ENCODE measurements around the gene LHFPL6. TPM values are rescaled to one million over a fixed set of nuclear protein-coding genes. Genes with fewer than 3 reads are reported as not detected.

Gene LHFPL6
- total RNA-seq, 1 donor from 2014 or later = 174 TPM

DNA sequence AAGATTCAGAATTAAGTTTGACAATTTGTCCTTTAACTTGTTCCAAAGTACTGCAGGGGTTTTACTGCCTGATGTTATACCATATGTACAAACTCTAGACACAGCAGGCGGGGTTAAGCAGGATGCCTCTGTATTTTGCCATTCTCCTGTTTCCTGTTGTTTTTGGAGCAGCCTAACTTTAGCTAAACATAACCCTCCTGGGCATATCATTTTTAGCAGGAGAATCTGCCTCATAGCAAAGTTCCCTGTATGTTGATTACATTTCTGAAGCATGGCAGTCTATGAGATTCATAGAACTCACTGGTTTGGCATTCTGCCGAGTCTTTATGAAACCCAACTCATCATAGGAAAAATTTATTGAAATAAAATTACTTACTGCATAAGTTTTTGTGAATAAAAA lies 5.2 kb downstream of the LHFPL6 start:
- H3K4me3 Mint-ChIP-seq (ENCODE audit: unreplicated experiment) = peak overlapping the region; percentile 62
- no peaks in the 10 kb centered on the region for H3K9me3 Mint-ChIP-seq (ENCODE audit: unreplicated experiment)
- peak overlapping the region; percentile 70 for H3K27ac Mint-ChIP-seq (ENCODE audit: unreplicated experiment)
- H3K27me3 Mint-ChIP-seq (ENCODE audit: unreplicated experiment) = no peaks in the 10 kb centered on the region
- TF ChIP-seq, protein P1, sequence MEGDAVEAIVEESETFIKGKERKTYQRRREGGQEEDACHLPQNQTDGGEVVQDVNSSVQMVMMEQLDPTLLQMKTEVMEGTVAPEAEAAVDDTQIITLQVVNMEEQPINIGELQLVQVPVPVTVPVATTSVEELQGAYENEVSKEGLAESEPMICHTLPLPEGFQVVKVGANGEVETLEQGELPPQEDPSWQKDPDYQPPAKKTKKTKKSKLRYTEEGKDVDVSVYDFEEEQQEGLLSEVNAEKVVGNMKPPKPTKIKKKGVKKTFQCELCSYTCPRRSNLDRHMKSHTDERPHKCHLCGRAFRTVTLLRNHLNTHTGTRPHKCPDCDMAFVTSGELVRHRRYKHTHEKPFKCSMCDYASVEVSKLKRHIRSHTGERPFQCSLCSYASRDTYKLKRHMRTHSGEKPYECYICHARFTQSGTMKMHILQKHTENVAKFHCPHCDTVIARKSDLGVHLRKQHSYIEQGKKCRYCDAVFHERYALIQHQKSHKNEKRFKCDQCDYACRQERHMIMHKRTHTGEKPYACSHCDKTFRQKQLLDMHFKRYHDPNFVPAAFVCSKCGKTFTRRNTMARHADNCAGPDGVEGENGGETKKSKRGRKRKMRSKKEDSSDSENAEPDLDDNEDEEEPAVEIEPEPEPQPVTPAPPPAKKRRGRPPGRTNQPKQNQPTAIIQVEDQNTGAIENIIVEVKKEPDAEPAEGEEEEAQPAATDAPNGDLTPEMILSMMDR (IDR thresholded peaks at IDR 0.05) = no peak
- H3K36me3 Mint-ChIP-seq (ENCODE audit: unreplicated experiment) = peaks cover 24% of the 10 kb centered on the region
- DNase-seq (ENCODE audit: extremely low spot score, unreplicated experiment) = no peak
- H3K4me1 Mint-ChIP-seq (ENCODE audit: unreplicated experiment) = peaks cover 69% of the 10 kb centered on the region

DNA sequence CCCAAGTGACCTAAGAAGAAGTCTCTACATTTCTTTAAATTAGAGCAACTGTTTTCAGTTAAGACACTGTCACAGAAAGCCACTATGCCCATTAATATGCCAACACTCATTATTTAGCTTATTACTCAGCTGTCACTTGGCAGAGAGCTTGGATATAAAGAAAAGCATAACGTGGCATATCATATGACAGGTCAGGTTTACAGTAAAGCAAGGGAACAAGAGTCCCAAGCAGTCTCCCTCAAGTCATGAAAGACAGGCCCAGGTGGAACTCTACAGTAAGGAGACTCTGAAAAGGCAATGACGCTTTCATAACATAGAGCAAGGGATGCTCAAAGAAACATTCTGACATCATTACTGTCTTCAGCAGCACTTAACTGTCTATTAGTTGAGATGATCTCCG lies 6.3 kb downstream of the LHFPL6 start:
- H3K27me3 Mint-ChIP-seq (ENCODE audit: unreplicated experiment) = no peaks in the 10 kb centered on the region
- peaks cover 66% of the 10 kb centered on the region for H3K4me1 Mint-ChIP-seq (ENCODE audit: unreplicated experiment)
- peak overlapping the region; percentile 62 for H3K4me3 Mint-ChIP-seq (ENCODE audit: unreplicated experiment)
- H3K36me3 Mint-ChIP-seq (ENCODE audit: unreplicated experiment) = peaks cover 23% of the 10 kb centered on the region
- peak overlapping the region; percentile 70 for H3K27ac Mint-ChIP-seq (ENCODE audit: unreplicated experiment)
- TF ChIP-seq, protein P1 (IDR thresholded peaks at IDR 0.05) = no peak
- H3K9me3 Mint-ChIP-seq (ENCODE audit: unreplicated experiment) = no peaks in the 10 kb centered on the region
- no peak for DNase-seq (ENCODE audit: extremely low spot score, unreplicated experiment)

DNA sequence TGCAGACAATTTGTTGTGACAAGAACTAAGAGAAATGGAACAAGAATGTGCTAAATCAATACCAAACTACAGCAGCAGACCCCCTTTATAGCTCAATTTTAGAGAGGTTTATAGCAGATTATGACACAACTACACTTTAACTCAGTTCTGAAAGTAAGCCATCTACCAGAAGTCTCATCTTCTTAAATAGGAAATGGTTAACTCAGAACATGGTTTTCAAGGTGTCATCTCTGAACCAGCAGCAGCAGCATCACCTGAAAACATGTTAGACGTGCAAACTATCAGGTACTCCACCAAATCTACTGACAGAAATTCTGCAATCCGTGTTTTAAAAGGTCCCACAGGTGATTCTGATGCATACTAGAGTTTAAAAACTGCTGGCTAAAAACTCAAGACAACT lies 6.8 kb downstream of the LHFPL6 start:
- Mint-ChIP-seq H3K27ac (ENCODE audit: unreplicated experiment) (peak overlapping the region; percentile 70), H3K27me3 (ENCODE audit: unreplicated experiment) (no peaks in the 10 kb centered on the region), H3K36me3 (ENCODE audit: unreplicated experiment) (peaks cover 23% of the 10 kb centered on the region), H3K9me3 (ENCODE audit: unreplicated experiment) (no peaks in the 10 kb centered on the region), H3K4me3 (ENCODE audit: unreplicated experiment) (no peak overlapping the region), H3K4me1 (ENCODE audit: unreplicated experiment) (peaks cover 64% of the 10 kb centered on the region)
- TF ChIP-seq, protein P1 (IDR thresholded peaks at IDR 0.05) = no peak
- DNase-seq (ENCODE audit: extremely low spot score, unreplicated experiment) = no peak

DNA sequence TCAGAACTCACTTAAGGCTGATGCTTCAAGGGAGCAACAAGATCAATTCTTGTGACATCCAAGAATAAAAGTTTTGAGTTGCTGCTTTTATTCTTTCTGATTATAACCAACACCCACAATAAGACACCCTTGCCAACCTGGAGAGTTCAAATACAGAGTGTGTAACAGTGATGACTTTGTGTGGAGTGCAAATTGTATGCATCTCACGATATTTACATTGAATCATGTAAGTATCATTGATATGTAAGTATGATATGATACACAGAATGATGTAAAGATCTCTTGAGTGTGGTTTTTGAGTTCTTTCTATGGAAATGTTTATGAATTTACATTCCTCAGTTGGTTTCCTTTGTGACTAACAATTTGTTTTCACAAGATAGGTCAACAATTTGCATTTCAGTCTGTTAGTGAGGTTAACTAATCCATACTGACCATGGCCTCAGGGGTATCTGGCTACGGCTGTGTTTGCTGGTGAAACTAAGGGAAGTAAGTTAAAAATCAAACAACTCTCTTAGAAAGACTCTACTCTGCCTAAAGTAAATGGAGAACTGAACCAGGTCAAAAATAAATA lies 12.4 kb downstream of the LHFPL6 start:
- H3K27me3 Mint-ChIP-seq (ENCODE audit: unreplicated experiment) = no peaks in the 10 kb centered on the region

DNA sequence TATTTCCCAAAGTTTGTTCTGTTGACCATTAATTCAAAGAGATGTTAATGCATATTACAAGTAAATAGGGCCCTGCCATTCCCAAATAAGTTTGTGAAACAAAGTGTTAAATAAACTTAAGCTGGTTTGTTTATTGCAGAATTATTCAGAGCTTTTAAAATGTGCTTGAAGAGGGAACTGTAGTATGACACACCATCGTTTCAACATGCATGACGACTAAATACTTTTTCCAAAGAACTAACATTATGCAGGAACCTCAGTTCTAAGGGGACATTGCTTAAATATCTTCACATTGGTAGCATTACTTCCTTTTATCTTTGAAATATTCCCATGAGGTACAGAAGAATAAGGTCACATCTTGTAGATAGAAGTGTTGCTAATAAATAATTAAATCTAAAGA lies 14.6 kb downstream of the LHFPL6 start:
- H3K27me3 Mint-ChIP-seq (ENCODE audit: unreplicated experiment) = no peaks in the 10 kb centered on the region
- TF ChIP-seq, protein P1 (IDR thresholded peaks at IDR 0.05) = no peak
- H3K9me3 Mint-ChIP-seq (ENCODE audit: unreplicated experiment) = no peaks in the 10 kb centered on the region
- no peak overlapping the region for H3K27ac Mint-ChIP-seq (ENCODE audit: unreplicated experiment)
- H3K4me3 Mint-ChIP-seq (ENCODE audit: unreplicated experiment) = no peak overlapping the region
- DNase-seq (ENCODE audit: extremely low spot score, unreplicated experiment) = no peak
- H3K36me3 Mint-ChIP-seq (ENCODE audit: unreplicated experiment) = peaks cover 14% of the 10 kb centered on the region
- H3K4me1 Mint-ChIP-seq (ENCODE audit: unreplicated experiment) = peaks cover 45% of the 10 kb centered on the region

More for the DNA sequence above, 12.4 kb downstream of the LHFPL6 start:
- Mint-ChIP-seq H3K36me3 (ENCODE audit: unreplicated experiment) (peaks cover 17% of the 10 kb centered on the region), H3K27ac (ENCODE audit: unreplicated experiment) (no peak overlapping the region), H3K9me3 (ENCODE audit: unreplicated experiment) (no peaks in the 10 kb centered on the region), H3K4me1 (ENCODE audit: unreplicated experiment) (peaks cover 36% of the 10 kb centered on the region), H3K4me3 (ENCODE audit: unreplicated experiment) (no peak overlapping the region)
- no peak for DNase-seq (ENCODE audit: extremely low spot score, unreplicated experiment)
- TF ChIP-seq, protein P1 (IDR thresholded peaks at IDR 0.05) = no peak

All from osteocyte (in vitro differentiated cells).